Endothelial cell (in vitro differentiated cells): ENCODE data around the gene TMEM30B. TPM values are rescaled to one million over a fixed set of nuclear protein-coding genes. Genes with fewer than 3 reads are reported as not detected.

Source experiments
- DNase-seq: peaks from one replicate; pipeline ENCODE4 v3.0.0; 2021; ENCODE audit warnings: low spot score
- H3K27ac Mint-ChIP-seq: one replicate; pipeline ENCODE4 v1.8.0; 2021; ENCODE audit warnings: mixed read lengths, inconsistent platforms; ENCODE audit not compliant: unreplicated experiment
- H3K27me3 Mint-ChIP-seq: one replicate; pipeline ENCODE4 v1.8.0; 2021; ENCODE audit warnings: mild to moderate bottlenecking, moderate library complexity, mixed read lengths, inconsistent platforms; ENCODE audit not compliant: unreplicated experiment
- H3K36me3 Mint-ChIP-seq: one replicate; pipeline ENCODE4 v1.8.0; 2021; ENCODE audit warnings: mild to moderate bottlenecking, low read depth, mixed read lengths, inconsistent platforms; ENCODE audit not compliant: unreplicated experiment
- H3K4me1 Mint-ChIP-seq: one replicate; pipeline ENCODE4 v1.8.0; 2021; ENCODE audit warnings: mild to moderate bottlenecking, mixed read lengths, inconsistent platforms; ENCODE audit not compliant: unreplicated experiment
- H3K4me3 Mint-ChIP-seq: one replicate; pipeline ENCODE4 v1.8.0; 2021; ENCODE audit warnings: mild to moderate bottlenecking, mixed read lengths, inconsistent platforms; ENCODE audit not compliant: unreplicated experiment
- H3K9me3 Mint-ChIP-seq: one replicate; pipeline ENCODE4 v1.8.0; 2021; ENCODE audit warnings: mixed read lengths, inconsistent platforms; ENCODE audit not compliant: unreplicated experiment
- total RNA-seq: library from RNA; stranded (reverse); fragmentation: NEBNext Ultra II Directional; extraction: Animal tissue kit (Norgen Biotek cat#: 25700); gene quantifications from one replicate; pipeline ENCODE4 v1.2.1, GENCODE V29; 2021; ENCODE audit not compliant: unreplicated experiment
- TF ChIP-seq, protein P1 (sequence below): fragments of 200-600 bp; sonication (generic); IDR thresholded peaks from one replicate; pipeline ENCODE4 v1.5.0; 2021; ENCODE audit warnings: antibody characterized with exemption; ENCODE audit not compliant: unreplicated experiment

The TMEM30B gene
- total RNA-seq, 1 donor from 2014 or later, result 0.15 TPM

DNA sequence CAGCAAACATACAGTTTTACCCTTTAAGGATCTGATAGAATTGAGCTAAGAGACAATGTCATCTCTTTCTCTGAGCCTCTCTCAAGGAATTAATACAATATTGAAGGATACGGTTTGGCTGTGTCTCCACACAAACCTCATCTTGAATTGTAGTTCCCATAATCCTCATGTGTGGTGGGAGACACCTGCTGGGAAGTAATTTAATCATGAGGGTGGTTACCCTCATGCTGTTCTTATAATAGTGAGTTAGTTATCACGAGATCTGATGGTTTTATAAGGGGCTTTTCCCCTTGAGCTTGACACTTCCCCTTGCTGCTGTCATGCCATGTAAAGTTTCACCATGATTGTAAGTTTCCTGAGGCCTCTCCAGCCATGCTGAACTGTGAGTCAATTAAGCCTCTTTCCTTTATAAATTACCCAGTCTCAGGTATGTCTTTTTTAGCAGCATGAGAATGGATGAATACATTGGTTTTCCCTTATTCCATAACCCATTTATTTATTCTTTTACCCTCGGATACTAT is 47.6 kb downstream of the TMEM30B start:
- H3K36me3 Mint-ChIP-seq, result no peaks in the 10 kb centered on the region
- TF ChIP-seq, protein P1, sequence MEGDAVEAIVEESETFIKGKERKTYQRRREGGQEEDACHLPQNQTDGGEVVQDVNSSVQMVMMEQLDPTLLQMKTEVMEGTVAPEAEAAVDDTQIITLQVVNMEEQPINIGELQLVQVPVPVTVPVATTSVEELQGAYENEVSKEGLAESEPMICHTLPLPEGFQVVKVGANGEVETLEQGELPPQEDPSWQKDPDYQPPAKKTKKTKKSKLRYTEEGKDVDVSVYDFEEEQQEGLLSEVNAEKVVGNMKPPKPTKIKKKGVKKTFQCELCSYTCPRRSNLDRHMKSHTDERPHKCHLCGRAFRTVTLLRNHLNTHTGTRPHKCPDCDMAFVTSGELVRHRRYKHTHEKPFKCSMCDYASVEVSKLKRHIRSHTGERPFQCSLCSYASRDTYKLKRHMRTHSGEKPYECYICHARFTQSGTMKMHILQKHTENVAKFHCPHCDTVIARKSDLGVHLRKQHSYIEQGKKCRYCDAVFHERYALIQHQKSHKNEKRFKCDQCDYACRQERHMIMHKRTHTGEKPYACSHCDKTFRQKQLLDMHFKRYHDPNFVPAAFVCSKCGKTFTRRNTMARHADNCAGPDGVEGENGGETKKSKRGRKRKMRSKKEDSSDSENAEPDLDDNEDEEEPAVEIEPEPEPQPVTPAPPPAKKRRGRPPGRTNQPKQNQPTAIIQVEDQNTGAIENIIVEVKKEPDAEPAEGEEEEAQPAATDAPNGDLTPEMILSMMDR, result no peak

DNA sequence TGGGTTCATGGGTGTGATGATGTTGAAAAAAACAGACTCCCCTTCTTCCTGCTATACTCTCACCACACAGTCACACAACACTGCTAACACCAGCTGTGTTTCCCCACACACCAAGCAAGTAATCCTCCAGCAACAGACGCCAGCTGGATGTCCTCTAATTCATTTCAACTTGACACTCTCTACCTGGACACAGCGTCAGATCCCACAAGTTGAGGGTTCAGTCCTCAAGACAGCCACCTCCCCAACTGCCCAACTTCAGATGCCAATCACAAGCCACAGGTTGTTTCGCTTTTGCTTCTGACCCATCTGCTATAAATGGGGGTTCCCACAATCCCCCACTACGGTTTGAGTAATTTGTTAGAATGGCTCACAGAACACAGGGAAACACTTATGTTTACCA is 49.3 kb downstream of the TMEM30B start:
- TF ChIP-seq, protein P1, result no peak
- H3K27ac Mint-ChIP-seq, result no peak overlapping the region
- peaks cover 3% of the 10 kb centered on the region for H3K4me1 Mint-ChIP-seq
- H3K27me3 Mint-ChIP-seq, result peaks cover 1% of the 10 kb centered on the region
- no peak overlapping the region for H3K4me3 Mint-ChIP-seq
- H3K9me3 Mint-ChIP-seq, result no peaks in the 10 kb centered on the region
- H3K36me3 Mint-ChIP-seq, result no peaks in the 10 kb centered on the region
- DNase-seq, result no peak

More for the DNA sequence above, 47.6 kb downstream of the TMEM30B start:
- Mint-ChIP-seq H3K27me3 (peaks cover 1% of the 10 kb centered on the region), H3K4me3 (no peak overlapping the region), H3K9me3 (no peaks in the 10 kb centered on the region), H3K27ac (no peak overlapping the region), H3K4me1 (peaks cover 3% of the 10 kb centered on the region)
- DNase-seq, result no peak

DNA sequence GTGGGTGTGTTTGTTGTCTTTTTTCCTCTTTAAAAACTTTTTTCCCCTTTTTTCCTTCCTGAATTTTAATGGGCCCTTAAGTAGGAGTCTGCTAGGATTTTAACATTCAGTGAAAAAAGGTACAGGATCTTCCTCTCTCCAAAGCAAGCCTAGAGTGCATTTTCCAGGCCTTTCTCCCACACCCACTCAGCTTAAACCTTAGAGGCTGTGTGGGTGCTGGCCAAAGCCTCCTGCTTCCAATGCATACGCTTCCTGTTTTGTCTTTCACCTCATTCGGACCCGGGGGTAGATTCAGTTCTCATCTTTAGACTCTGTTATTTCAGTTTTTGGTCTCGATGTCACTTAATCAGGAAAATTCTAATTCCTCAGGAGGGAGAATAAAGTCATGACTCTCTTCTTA is 51.2 kb downstream of the TMEM30B start:
- peaks cover 5% of the 10 kb centered on the region for H3K4me1 Mint-ChIP-seq
- no peak for DNase-seq
- H3K36me3 Mint-ChIP-seq, result no peaks in the 10 kb centered on the region
- peaks cover 1% of the 10 kb centered on the region for H3K27me3 Mint-ChIP-seq
- TF ChIP-seq, protein P1, result no peak
- H3K27ac Mint-ChIP-seq, result no peak overlapping the region
- H3K4me3 Mint-ChIP-seq, result no peak overlapping the region
- H3K9me3 Mint-ChIP-seq, result no peaks in the 10 kb centered on the region

DNA sequence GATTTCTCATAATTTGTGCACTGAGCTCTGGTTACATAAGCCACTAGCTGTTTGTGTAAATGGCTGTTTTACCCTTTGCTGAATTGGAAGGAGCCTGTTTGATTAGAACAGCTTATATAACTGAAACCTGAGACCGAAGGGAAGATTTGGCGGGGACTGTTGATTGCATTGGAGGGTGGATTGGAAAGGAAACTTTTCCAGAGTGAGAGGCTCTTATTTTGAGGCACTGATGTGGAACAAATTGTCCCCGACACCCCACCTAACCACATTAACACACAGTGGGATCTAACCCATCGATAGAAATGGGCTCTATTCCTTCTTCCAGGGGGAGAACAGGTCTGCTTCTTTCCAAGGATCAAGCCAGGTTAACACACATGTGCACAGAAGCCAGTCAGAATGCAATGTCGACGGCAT is 51.7 kb downstream of the TMEM30B start:
- Mint-ChIP-seq H3K27ac (no peak overlapping the region), H3K4me1 (peaks cover 6% of the 10 kb centered on the region), H3K36me3 (no peaks in the 10 kb centered on the region), H3K4me3 (no peak overlapping the region), H3K27me3 (peaks cover 1% of the 10 kb centered on the region), H3K9me3 (no peaks in the 10 kb centered on the region)
- TF ChIP-seq, protein P1, result no peak
- no peak for DNase-seq

DNA sequence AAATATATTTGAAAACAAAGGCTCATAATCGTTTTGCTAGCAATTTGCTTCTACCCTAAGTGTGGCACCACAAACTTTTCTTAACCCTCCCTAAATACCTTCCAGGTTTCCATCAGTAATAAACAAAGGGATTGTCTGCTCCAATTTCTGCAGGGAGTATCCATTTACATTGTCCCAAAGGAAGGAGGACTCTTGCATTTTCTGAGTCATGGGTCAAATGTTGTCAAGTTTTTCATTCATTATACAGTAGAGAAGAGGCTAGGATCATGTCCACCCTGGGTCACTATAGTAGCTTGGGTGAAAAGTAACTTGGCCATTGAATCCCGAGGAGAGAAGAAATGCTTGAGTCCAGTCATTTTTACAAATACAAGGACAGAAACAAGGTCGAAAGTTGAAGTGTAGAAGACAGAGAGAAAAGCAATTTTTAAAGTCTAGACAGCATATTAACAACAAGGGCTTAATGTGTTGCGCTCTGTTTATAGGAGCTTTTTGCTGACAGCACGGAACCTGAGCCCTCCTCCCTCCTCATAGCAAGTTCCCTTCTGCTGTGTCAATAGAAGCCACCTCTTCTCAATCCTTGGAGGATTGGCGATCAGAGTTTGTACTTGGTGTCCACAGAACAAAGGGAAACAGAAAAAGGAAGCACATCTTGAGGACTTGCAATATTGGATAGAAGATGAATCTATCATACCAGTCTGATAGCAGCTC is 53.1 kb downstream of the TMEM30B start:
- Mint-ChIP-seq H3K4me1 (peaks cover 6% of the 10 kb centered on the region), H3K9me3 (no peaks in the 10 kb centered on the region), H3K4me3 (no peak overlapping the region), H3K36me3 (no peaks in the 10 kb centered on the region), H3K27ac (no peak overlapping the region), H3K27me3 (peaks cover 1% of the 10 kb centered on the region)
- DNase-seq, result no peak
- TF ChIP-seq, protein P1, result no peak

Other genes with a start within 250 kb of the TMEM30B start
- gene PRKCH, start 40.2 kb upstream of the TMEM30B start, total RNA-seq, result 42.5 TPM